HG03103 (cell line): ENCODE data around the gene ZNF10.
A peak's percentile ranks its signal among the peaks of the same experiment; 100 is the strongest.

ENCODE experiments used
- ATAC-seq: cut with Tn5 transposase; IDR thresholded peaks from one replicate; pipeline ENCODE4 v1.9.1; 2021; ENCODE audit warnings: low read depth; ENCODE audit not compliant: unreplicated experiment

The ZNF10 gene

DNA sequence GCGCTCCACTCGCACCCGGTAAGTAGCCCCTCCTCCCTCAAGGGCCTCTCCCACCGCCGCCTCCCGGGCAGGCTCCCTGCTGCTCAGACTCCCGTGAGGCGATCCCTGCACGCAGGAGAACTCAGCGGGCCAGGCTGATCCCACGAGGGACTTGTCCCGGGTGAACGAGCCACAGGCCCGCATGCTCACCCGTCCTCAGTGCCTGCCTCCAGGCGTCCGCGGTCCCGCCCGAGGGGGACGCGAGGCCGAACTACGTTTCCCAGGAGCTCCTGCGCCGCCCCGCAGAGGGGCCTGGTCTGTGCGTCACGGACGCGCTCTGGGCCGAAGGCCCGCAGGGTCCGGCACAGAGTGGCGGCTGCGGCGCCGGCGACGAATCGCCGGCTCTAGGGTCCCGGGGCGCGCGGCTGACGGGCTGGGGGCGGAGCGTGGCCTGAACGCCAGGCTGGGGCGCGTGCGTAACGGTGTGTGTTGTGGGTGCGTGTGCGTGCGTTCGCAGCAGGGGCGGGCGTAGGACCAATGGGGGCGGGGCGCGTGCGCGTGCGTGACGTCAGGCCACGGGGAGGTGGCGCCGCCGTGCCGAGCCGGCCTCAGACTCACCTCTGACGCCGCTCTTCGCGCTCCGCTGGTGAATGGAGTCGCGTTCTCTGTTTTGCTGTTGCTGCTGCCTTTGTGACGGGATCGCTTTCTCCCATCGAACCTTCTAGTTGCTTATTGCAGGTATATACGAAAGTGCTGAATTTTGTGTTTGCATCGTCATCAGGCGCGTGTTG is at the start of gene ZNF10, which contains the start of gene ZNF891:
Gene ZNF10 (plus strand): TSS at position 590 of the 770 bp plus-strand sequence. CDS start 13,866 bp downstream, outside the sequence.
Gene ZNF891 (minus strand): TSS at position 237 of the 770 bp plus-strand sequence. CDS start 8,356 bp downstream, outside the sequence.
- ATAC-seq: peak; percentile 88

DNA sequence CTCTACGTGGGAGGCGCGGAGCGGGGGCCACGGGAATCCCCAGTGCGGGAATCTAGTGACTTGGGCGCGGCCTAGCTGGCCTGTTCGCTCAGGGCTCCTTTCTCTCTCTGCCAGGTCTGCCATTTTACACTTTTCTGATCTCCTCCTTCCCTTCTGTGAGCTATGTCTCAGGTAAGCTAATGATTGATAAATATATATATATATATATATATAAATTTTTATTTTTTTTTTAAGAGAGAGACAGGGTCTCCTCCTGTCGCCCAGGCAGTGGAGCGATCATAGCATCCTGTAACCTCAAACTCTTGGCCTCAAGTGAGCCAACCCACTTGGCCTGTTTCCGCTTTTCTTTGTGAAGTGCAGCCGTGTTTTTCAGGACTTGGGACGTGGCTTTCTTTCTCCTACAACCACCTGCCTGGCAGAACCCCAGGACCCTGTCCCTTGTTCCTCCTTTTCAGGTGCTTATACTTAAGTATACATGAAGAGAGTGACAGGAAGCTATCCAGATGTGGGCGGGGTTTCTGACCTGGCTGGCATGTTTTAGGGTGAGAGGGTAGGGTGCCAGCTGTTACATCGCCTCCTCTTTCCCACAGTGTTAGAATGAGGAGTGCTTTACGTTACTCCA is 49.2 kb upstream of the ZNF10 start:
- ATAC-seq: no peak

DNA sequence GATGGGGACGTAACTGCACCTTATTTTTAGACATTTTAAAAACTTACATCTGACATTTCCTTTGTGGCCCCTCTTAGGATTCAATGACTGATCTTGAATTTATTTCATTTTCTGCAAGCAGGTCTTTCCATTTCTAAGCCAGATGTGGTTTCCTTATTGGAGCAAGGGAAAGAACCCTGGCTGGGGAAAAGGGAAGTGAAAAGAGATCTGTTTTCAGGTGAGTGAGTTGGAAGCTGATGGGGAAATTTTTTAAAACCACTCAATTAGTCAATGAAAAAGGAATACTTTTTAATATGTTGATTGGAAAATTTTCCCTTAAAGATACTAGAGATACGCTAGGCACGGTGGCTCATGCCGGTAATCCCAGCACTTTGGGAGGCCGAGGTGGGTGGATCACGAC is 47.1 kb upstream of the ZNF10 start:
- no peak for ATAC-seq

DNA sequence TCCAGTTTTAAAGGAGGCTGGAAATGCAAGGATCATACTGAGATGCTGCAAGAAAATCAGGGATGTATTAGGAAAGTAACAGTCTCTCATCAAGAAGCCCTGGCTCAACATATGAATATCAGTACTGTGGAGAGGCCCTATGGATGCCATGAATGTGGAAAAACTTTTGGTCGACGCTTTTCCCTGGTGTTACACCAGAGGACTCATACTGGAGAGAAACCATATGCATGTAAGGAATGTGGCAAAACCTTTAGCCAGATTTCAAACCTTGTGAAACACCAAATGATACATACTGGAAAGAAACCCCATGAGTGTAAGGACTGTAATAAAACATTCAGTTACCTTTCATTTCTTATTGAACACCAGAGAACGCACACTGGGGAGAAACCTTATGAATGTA is 24.8 kb upstream of the ZNF10 start:
- no peak for ATAC-seq

DNA sequence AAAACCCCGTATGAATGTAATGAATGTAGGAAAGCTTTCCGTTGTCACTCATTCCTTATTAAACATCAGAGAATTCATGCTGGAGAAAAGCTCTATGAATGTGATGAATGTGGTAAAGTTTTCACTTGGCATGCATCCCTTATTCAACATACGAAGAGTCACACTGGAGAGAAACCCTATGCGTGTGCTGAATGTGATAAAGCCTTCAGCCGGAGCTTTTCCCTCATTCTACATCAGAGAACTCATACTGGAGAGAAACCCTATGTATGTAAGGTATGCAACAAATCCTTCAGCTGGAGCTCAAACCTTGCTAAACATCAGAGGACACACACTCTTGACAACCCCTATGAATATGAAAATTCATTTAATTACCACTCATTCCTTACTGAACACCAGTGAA is 24.2 kb upstream of the ZNF10 start:
- no peak for ATAC-seq

DNA sequence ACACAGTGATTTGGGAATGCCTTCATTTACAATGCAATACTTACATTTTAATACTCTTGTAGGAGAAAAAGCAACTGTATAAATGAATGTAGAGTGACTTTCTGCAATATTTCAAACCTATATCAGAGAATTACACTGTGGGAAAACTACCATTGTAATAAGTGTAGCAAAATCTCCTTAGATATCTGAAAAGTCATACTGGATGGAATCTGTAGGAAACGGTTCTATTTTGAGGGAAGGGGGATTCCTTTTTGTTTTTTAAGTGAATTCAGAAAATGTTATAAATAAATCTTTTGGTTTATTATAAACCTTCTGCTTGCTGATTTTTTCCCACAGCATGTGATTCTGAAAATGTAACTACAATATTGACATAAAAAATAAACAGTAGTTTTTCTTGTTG is 23.3 kb upstream of the ZNF10 start:
- ATAC-seq: no peak

DNA sequence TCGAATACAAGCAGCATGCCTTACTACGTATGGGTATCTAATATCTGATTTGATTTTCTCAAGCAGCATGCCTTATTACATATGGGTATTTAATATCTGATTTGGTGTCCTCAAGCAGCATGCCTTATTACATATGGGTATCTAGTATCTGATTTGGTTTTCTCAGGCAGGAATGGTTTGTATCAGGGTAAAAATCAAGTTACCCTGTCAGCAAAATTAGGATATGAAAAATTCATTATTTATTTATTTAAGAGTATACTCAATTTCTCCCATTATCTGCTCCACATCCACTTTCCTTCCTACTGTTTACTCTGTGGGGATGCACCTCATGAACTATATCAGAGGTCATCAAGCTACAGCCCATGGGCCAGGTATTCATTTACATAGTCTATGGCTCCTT is 22.3 kb upstream of the ZNF10 start:
- ATAC-seq: no peak

DNA sequence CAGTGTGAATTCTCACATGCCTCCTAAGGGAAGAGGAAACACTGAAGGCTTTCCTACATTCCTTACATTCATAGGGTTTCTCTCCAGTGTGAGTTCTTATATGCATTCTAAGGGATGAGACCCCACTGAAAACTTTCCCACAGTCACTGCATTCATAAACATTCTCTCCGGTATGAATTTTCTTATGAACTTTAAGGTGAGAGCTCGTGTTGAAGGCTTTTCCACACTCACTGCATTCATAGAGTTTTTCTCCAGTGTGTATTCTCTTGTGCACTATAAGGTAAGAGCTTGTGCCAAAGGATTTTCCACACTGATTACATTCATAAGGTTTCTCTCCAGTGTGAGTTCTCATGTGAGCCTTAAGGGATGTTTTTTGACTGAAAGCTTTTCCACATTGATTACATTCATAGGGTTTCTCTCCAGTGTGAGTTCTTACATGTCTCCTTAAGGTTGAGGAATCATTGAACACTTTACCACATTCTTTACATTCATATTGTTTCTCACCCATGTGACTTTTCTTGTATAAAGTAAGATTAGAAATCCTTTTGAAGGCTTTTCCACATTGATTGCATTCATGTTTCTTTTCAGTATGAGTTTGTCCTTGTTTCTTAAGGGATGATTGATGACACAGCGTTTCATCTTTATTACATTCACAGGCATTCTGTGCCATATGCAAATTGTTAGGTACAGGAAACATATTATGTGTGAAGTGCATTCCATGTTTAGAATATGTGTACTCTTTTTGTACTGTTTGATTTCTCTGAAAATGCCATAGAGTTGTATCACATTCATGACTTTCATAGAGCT is 9.8 kb upstream of the ZNF10 start:
- no peak for ATAC-seq

DNA sequence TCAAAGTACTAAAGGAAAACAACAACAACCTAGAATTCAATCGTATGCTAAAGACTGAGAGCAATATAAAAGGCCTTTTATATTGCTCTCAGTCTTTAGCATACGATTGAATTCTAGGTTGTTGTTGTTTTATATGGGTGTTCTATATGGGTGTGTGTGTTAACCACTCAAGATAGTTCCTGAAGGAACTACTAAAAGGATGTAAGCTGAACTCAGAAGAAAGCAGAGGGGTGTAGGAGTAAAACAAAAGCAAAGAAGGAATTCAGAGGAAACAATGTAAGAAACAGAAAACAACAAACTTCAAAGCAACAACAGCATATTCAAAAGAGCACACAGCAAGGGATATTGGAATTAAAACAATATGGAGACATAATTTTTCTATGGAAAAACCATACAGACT is 5.8 kb upstream of the ZNF10 start:
- ATAC-seq: no peak

DNA sequence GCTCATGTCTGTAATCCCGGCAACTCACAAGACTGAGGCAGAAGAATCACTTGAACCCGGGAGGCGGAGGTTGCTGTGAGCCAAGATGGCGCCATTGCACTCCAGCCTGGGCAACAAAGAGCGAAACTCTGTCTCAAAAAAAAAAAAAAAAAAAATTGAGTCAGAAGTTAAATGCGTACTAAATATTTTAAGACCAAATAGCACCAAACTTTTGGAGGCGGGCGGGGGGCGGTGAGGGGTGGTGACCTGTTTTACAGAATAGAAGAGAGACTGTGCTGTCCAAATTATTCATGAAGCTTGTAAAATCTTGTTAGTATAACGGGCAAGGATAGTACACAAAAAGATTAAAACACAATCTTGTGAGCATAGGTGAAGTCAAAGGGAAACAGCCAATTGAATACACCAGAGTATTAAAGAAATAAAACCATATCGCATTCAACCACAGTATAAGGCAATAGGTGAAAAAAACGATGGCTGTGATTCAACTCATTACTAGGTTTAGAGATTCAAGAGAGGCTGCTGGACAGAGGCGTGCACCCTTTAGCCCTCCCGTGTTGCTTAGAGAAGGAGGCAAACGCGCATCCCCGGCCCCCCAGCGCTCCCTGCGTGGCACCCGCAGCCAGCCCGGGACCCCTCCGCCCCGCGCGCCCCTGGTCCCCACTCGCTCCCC is 924 bp upstream of the ZNF10 start:
- ATAC-seq: no peak

DNA sequence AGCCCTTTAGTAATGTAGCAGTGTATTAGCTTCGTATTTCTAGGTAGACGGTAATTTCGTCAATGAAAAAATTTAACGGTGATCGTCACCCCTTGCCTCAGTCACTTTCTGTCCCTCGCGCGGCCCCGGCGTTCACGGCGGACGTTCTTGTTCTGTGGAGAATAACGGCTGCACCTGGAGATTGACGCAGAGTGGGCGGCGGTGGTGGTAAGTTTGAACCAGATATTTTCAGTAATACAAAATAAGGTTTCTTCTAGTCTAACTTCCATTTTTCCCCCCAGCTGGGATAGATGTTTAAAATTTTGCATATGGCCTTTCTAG is 341 bp downstream of the ZNF10 start:
- no peak for ATAC-seq

DNA sequence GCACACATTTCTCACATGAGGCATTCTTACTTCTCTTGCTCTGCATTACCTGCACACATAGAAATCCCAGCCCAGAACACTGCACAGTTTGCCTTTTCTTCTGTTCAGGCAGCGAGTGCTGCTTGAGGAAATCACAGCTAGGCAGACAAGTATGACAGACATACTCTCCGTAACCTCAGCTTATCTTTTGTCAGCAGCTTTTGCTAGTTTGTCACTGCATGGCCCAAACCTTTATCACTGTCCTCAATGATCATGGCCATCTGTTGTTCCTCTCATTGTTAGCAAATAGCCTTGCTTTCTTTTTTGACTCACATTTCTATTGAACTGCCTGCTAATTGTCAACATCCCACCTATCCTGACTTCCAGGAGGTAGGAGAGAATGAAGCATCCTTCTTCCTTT is 5.3 kb downstream of the ZNF10 start:
- ATAC-seq: no peak

DNA sequence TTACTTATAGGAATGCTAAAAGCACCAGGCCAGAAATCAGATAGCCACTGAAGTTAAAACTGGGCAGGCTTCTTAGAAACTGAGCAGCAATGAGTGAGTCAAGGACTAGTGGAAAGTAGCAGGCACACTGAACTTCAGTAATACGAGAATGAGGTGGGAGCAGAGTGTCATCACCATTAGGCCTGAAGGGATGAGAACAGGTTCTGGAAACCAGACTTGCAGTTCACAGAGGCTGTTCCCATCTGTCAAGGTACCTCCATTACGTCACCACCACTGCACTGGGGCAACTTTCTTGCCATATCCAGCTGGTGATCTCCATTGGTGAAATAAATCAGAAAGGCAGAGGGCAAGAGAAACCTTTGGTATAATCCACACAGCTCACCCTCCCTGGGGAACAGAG is 15.6 kb downstream of the ZNF10 start:
- ATAC-seq: no peak

DNA sequence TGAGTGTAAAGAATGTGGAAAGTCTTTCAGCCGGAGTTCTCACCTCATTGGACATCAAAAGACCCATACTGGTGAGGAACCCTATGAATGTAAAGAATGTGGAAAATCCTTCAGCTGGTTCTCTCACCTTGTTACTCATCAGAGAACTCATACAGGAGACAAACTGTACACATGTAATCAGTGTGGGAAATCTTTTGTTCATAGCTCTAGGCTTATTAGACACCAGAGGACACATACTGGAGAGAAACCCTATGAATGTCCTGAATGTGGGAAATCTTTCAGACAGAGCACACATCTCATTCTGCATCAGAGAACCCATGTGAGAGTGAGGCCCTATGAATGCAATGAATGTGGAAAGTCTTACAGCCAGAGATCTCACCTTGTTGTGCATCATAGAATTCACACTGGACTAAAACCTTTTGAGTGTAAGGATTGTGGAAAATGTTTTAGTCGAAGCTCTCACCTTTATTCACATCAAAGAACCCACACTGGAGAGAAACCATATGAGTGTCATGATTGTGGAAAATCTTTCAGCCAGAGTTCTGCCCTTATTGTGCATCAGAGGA is 25.8 kb downstream of the ZNF10 start:
- ATAC-seq: no peak

DNA sequence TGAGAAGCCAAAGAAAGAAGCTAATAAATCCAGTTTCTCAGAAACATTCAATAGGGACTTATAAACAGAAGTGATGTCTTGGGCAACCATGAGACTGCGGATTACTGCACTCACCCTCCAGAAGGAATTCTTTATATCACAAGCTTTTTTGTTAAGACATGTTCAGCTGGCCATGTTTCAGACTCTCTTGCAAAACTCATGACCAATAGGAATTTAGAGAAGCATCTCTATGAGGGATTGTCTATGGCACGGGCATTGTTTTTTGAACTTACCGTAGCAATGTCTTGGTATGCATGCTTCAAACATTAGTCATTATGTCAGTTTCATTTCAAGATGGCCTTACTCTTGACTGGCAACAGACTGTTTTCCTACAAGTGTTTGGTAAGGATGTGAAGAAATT is 35.3 kb downstream of the ZNF10 start:
- ATAC-seq: no peak

DNA sequence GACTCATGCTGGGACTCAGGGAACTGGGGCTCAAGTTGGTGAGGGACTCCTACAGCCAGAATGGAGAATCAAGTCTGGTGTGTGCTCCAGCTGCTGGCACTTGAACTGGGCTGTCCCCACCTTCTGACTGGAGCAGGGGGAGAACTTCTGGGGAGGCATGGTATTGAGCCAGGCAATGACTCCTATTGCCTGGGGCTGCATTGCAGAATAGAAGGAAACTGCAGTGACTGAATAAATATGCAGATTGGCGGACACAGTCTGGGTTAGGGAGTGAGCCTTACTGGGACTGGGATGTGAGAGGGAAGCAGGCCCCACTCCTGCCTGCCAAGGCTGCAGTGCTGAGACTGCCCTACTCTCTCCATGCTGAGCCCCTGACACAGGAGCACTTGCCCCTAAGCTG is 42.1 kb downstream of the ZNF10 start:
- ATAC-seq: no peak

DNA sequence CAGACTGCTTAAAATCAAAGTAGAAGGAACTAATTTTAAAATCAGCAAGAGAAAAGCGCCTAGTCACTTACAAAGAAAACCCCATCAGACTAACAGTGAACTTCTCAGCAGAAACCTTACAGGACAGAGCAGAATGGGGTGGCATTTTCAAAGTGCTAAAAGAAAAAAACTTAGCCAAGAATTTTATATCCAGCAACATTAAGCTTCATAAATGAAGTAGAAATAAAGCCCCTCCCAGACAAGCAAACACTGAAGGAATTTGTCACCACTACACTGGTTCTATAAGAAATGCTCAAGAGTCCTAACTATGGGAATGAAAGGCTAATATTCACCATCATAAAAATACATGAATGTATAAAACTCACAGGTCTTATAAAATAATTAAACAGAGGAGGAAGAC is 44.5 kb downstream of the ZNF10 start:
- no peak for ATAC-seq

DNA sequence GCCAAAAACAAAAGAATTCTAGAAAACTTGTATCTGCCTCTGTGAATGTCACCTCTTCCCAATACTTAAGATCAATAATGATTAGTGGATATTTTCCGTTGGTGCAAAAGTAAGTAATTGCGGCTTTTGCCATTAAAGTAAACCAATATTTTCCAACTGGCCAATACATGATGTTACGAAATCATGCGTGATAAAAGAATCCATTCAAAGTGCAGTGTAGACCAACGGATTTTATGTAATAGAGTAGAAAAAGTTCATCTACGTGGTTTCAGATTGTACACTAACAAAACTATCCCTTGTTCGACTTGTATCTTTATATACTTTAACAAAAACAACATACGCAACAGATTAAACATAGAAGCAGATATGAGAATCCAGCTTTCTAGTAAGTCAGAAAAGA is 50.2 kb downstream of the ZNF10 start:
- no peak for ATAC-seq

DNA sequence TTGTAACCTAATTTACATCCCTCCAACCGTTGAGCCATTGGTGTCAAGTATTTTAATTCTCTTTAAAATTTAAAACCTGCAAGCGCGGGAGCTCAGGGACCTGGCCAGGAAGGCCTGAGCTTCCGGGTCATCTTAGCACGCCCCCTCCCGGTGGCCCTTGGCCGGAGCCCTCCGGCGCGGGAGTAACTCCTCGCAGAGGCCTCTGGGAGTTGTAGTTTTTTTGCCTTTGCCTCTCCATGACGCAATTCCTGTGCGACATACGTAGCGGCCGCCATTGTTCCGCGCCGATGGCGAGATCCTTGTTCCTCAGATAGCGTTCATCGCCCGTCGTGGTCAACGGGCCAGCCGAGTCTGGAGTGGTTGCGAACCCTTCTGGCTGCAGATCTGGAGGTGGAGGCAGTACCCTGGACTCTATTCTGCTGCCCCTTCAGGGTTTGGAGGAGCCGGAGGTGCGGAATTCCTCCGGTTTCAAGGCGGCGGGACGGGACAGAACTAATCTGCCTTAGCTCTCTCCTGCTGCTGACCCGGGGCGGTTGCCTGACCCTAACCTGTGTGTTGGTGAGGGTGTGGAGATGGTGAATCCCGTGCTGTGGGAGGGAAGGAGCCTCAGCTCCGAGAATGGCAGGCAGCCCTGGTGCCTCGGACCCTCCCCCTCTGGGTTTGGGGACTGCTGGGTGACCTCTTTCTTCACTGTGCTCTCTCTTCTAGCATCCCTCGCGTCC is 51.0 kb downstream of the ZNF10 start, which contains the start of gene ZNF268:
Gene ZNF268 (plus strand): TSS at position 258 of the 722 bp plus-strand sequence. CDS start 503 bp downstream, outside the sequence.
- peak; percentile 89 for ATAC-seq

DNA sequence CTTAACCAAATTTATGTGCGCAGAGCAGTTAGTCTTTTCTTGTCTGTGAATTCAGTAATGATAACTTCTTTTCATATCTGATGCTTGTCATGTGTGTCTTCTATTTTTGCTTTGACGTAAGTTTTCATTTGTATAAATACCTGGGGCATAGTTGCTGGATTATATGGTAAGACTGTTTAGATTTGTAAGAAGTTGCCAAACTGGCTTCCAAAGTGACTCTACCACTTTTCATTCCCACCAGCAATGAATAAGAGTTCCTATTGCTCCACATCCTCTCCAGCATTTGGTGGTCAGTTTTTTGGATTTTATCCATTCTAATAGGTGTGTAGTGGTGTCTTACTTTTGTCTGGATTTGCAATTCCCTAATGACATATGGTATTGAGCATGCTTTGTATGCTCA is 59.7 kb downstream of the ZNF10 start:
- ATAC-seq: no peak
